ENCODE measurements around the gene INSYN2B.
"Not testable (repeated sequence)": the region's sequence is repeated elsewhere in the genome, so short reads cannot be mapped to it uniquely, and the experiment has no call there.

The INSYN2B gene

GRCh38 chr5:169970911-169971765 lies 9.2 kb downstream of the INSYN2B start:
- no peak for DNase-seq

DNA sequence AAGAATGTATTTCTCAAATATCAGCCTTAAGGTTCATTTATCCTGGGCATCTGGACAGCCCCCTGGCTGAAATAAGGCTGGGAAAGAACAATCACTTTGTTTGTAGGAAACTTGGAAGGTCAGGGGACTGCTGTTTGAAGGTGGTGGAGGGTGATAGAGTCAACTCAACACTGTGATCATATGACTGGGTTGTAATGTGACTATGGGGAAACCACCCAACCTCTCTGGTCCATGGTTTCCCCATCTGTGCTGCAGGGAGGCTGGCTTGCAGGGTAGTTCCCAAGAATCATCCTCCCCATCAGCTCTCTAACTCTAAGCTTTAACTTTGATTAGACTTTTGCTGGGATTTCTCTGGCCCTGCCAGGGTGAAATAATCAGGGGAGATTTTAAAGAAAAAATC lies 10.0 kb downstream of the INSYN2B start:
- no peak for DNase-seq

DNA sequence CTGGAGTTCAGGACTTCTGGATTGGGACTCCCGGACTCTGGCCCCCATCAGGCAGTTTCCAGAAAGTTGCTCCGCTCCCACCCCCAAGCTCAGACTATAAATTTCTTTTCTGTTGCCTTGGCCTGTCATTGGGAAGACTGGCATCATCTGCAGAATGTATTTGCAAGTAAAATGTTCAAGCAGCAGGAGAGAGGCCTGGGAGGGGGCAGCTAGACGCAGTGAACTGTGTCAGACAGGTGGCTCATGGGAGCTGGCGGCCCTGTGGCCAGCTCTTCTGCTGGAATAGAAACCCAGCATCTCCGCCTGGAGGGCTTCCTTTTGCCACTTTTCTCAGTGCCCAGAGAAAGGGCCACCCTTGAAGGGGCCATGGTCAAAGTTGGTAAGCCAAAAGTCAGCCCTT lies 16.0 kb downstream of the INSYN2B start:
- DNase-seq = no peak

- DNase-seq = no peak
Measured at GRCh38 chr5:169960659-169961058, 19.6 kb downstream of the INSYN2B start.

- DNase-seq = no peak
Measured at GRCh38 chr5:169958278-169958677, 22.0 kb downstream of the INSYN2B start.

- DNase-seq = no peak
Measured at GRCh38 chr5:169956756-169957155, 23.5 kb downstream of the INSYN2B start.

- no peak for DNase-seq
Measured at GRCh38 chr5:169956126-169956525, 24.2 kb downstream of the INSYN2B start.

DNA sequence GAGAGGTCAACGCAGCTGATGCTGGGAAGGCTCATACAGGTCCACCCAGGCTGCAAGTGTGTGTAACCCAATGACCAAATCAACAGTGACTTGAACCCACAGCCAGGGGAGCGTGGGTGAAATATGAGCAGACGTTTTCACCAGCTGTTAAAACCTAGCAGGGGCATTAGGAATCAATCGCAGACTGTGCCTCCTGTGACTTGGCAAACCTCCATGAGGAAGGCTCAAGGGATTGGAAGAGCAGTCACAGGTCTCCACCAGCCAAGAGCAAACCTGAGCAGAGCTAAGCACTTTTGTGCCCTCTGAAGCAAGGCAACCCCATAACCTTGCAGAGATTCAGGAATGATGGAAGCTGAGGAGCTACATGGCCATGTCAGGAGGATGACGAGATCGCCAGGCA lies 25.5 kb downstream of the INSYN2B start:
- DNase-seq = no peak

DNA sequence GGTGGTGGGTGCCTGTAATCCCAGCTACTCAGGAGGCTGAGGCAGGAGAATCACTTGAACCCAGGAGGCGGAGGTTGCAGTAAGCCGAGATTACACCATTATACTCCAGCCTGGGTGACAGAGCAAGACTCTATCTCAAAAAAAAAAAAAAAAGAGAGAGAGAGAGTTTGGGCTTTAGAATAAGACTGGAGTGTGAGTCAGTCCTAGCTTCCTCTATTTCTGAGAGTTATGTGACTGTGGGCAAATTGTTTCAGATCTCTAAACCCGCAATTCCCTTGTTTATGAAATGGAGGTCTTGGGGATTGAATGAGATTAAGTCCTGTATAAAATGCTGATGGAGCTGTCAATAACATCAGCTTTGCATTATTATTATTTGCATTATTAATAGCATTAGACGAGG lies 27.1 kb downstream of the INSYN2B start:
- DNase-seq = not testable (repeated sequence)

DNA sequence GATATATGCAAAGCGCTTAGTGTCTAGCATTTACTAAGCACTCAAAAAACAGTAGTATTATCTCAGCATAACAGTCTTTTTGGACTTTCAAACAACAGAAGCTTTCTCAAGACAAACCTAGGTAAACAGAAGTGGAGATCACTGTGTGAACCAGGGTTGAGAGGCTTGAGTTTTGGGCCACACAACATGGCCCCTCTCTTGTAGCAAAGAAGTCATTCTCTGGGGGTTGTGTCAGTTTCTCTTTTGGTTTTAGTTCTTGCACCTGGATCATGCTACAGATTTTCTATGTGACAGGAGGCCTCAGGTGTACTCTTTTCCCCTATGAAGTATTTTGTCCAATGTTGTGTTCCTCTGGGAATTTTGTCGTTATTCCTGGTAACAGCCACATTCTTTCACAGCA lies 30.0 kb downstream of the INSYN2B start:
- DNase-seq = no peak

GRCh38 chr5:169946743-169947295 lies 33.5 kb downstream of the INSYN2B start:
- no peak for DNase-seq

DNA sequence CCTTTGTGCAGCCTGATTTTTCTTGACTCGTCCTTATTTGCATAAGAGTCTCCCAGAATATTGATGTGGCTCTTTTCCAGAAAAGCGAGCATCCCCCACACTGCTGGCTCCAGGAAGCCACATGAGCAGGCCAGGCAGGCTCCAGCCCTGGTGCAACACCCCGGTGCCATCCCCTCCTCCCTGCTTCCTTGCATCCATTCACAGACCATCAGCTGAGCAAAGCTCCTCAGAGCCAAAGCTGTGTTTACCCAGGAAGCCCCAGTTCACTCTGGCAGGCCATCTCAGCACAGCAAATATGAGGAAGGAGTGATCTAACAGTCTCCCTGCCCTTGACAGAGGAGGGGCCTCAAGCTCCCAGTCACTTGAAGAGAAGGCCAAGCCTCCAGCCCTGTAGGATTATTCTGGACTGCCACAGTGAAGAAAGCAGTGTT lies 34.4 kb downstream of the INSYN2B start:
- no peak for DNase-seq

- no peak for DNase-seq
Measured at GRCh38 chr5:169944922-169945680, 35.2 kb downstream of the INSYN2B start.

- DNase-seq = no peak
Measured at GRCh38 chr5:169944115-169944514, 36.2 kb downstream of the INSYN2B start.

- no peak for DNase-seq
Measured at GRCh38 chr5:169943026-169943425, 37.3 kb downstream of the INSYN2B start.

DNA sequence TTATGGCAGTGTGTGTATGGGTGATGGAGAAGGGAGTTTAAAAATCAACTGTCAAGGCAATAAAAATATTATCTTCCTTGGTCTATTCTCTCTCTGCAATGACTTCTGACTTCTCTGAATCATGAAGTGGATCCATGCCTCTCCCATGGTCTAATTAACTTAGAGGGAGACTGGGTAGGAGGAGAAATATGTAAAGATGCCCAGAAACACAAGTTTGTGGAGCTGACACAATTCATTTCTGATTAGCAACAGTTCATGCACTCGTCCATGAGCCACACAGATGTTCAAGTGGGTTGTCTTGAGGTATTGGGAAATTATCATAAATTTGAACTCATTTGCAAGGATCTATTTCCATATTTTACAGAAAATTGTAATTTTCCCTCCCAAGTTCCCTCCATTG lies 38.1 kb downstream of the INSYN2B start:
- no peak for DNase-seq

- DNase-seq = no peak
Measured at GRCh38 chr5:169941542-169941941, 38.8 kb downstream of the INSYN2B start.

- DNase-seq = no peak
Measured at GRCh38 chr5:169939731-169940130, 40.6 kb downstream of the INSYN2B start.

DNA sequence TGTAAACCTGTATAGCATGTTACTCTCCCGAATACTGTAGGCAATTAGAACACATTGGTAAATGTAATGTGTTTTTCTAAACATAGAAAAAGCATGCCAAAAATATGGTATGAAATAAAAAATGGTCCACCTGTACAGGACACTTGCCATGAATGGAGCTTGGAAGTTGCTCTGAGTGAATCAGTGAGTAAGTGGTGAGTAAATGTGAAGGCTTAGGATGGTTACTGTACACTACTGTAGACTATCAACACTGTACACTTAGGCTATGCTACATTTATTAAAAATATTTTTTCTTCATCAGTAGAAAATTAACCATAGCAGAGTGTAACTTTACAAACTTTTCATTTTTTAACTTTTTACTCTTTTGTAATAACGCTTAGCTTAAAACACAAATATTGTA lies 41.9 kb downstream of the INSYN2B start:
- no peak for DNase-seq

DNA sequence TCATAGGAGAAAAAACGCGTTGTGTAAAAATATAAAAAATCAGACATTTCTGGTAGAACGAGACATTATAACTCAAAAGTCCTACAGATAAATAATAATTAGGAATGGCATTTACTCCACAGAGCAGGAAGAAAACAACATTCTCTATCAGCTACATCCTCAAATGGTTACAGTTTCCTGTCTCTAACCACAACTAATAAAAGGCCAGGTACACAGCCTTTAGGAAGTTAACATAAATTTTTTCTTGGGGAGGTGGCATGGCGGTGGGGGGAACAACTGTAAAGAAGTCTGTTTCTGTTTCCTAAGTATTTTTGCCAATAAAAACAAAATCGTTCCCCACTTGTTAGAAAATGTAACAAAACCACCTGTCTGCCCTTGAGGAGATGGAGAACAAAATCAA lies 44.5 kb downstream of the INSYN2B start:
- no peak for DNase-seq

- no peak for DNase-seq
Measured at GRCh38 chr5:169934990-169935389, 45.3 kb downstream of the INSYN2B start.

- no peak for DNase-seq
Measured at GRCh38 chr5:169933616-169934015, 46.7 kb downstream of the INSYN2B start.

GRCh38 chr5:169933127-169933526 lies 47.2 kb downstream of the INSYN2B start:
- no peak for DNase-seq

DNA sequence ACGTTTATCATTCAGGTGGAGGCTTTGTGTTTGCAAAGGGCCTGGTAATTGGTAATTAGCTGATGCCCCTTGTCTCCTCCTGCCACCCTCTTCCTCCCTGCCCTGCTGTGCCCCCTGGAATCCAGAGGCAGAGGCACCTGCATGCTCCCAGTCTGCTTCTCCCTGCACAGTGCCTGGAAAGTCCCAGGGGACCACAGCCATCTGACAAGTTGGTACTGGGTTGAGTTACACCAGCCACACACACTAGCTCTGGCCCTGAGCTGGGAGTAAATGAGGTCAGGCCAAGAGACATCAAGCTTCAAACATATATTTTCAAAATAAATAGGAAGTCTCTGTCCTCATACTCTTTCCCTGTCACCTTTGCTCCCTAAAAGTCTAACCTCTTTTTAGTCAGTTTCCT lies 56.3 kb downstream of the INSYN2B start:
- DNase-seq = peak; percentile 4
